ENCODE data around the gene INTS6. TPM values are rescaled to one million over a fixed set of nuclear protein-coding genes. Genes with fewer than 3 reads are reported as not detected.

The INTS6 gene
- polyA plus RNA-seq, 1 donor (not counting 4 experiments of a cell fraction or from before 2014, with no cell fraction given): 44.2 TPM

- dilution Hi-C loops (cut with MboI; ENCODE audit: extremely low pct_ligation_motif_present, low sequenced_read_pairs): no loop called here
- H4K20me1 ChIP-seq (ENCODE audit: control insufficient read depth, extremely low read depth, insufficient read depth, low read length): no peaks in the 10 kb centered on the region
- H3K9me1 ChIP-seq (ENCODE audit: control insufficient read depth, extremely low read depth, insufficient read depth, low read length): no peaks in the 10 kb centered on the region
- no peak overlapping the region for H3K4me3 ChIP-seq (ENCODE audit: control insufficient read depth in 2 of 3, extremely low read depth in 1 of 3, insufficient read depth in 2 of 3, low read depth in 1 of 3, low read length in 3 of 3)
- no peaks in the 10 kb centered on the region for H3K4me1 ChIP-seq (ENCODE audit: control insufficient read depth, extremely low read depth, insufficient read depth, low read length)
- no peak for DNase-seq (ENCODE audit: low read depth, low spot score)
- H3K27me3 ChIP-seq (ENCODE audit: control insufficient read depth, extremely low read depth, insufficient read depth, low read length): no peaks in the 10 kb centered on the region
- H3K79me2 ChIP-seq (ENCODE audit: control insufficient read depth, insufficient read depth, low read length): no peaks in the 10 kb centered on the region
- no peak overlapping the region for H3K27ac ChIP-seq (ENCODE audit: control insufficient read depth, insufficient read depth, low read length)
- FAIRE-seq: no peak
- no peak overlapping the region for H3K4me2 ChIP-seq (ENCODE audit: control insufficient read depth, extremely low read depth, insufficient read depth, low read depth, low read length)
- H3K9me3 ChIP-seq (ENCODE audit: control insufficient read depth, low read depth, low read length): no peaks in the 10 kb centered on the region
- no peak overlapping the region for H2AFZ ChIP-seq (ENCODE audit: control insufficient read depth, low read length)
- TF ChIP-seq CTCF (optimal IDR thresholded peaks at IDR 0.05 in 1 of 3, IDR thresholded peaks at IDR 0.05 in 1 of 3, conservative IDR thresholded peaks at IDR 0.05 in 1 of 3; ENCODE audit: extremely low read depth in 1 of 3, insufficient read depth in 2 of 3, low read length in 3 of 3) (no peak), EZH2 (IDR thresholded peaks at IDR 0.05; ENCODE audit: low read length) (no peak)
- H3K36me3 ChIP-seq (ENCODE audit: control insufficient read depth in 2 of 2, extremely low read depth in 1 of 2, insufficient read depth in 2 of 2, low read length in 2 of 2): no peaks in the 10 kb centered on the region
- no peak overlapping the region for H3K9ac ChIP-seq (ENCODE audit: control insufficient read depth, extremely low read depth, insufficient read depth, low read length)
Observed at GRCh38 chr13:51467730-51468129, 14.9 kb upstream of the INTS6 start.

- H3K9me3 ChIP-seq (ENCODE audit: control insufficient read depth, low read depth, low read length): no peaks in the 10 kb centered on the region
- no peak for TF ChIP-seq EZH2 (IDR thresholded peaks at IDR 0.05; ENCODE audit: low read length)
- TF ChIP-seq CTCF (optimal IDR thresholded peaks at IDR 0.05 in 1 of 3, IDR thresholded peaks at IDR 0.05 in 1 of 3, conservative IDR thresholded peaks at IDR 0.05 in 1 of 3; ENCODE audit: extremely low read depth in 1 of 3, insufficient read depth in 2 of 3, low read length in 3 of 3): no peak
- no peak overlapping the region for H2AFZ ChIP-seq (ENCODE audit: control insufficient read depth, low read length)
- H3K4me3 ChIP-seq (ENCODE audit: control insufficient read depth in 2 of 3, extremely low read depth in 1 of 3, insufficient read depth in 2 of 3, low read depth in 1 of 3, low read length in 3 of 3): no peak overlapping the region
- no peak overlapping the region for H3K27ac ChIP-seq (ENCODE audit: control insufficient read depth, insufficient read depth, low read length)
- H3K27me3 ChIP-seq (ENCODE audit: control insufficient read depth, extremely low read depth, insufficient read depth, low read length): no peaks in the 10 kb centered on the region
- dilution Hi-C loops (cut with MboI; ENCODE audit: extremely low pct_ligation_motif_present, low sequenced_read_pairs): no loop called here
- H3K4me1 ChIP-seq (ENCODE audit: control insufficient read depth, extremely low read depth, insufficient read depth, low read length): no peaks in the 10 kb centered on the region
- no peaks in the 10 kb centered on the region for H3K79me2 ChIP-seq (ENCODE audit: control insufficient read depth, insufficient read depth, low read length)
- H3K9me1 ChIP-seq (ENCODE audit: control insufficient read depth, extremely low read depth, insufficient read depth, low read length): no peaks in the 10 kb centered on the region
- FAIRE-seq (no peak), DNase-seq (ENCODE audit: low read depth, low spot score) (no peak)
- H3K36me3 ChIP-seq (ENCODE audit: control insufficient read depth in 2 of 2, extremely low read depth in 1 of 2, insufficient read depth in 2 of 2, low read length in 2 of 2): no peaks in the 10 kb centered on the region
- no peak overlapping the region for H3K4me2 ChIP-seq (ENCODE audit: control insufficient read depth, extremely low read depth, insufficient read depth, low read depth, low read length)
- H4K20me1 ChIP-seq (ENCODE audit: control insufficient read depth, extremely low read depth, insufficient read depth, low read length): no peaks in the 10 kb centered on the region
- H3K9ac ChIP-seq (ENCODE audit: control insufficient read depth, extremely low read depth, insufficient read depth, low read length): no peak overlapping the region
Observed at GRCh38 chr13:51465124-51465523, 12.3 kb upstream of the INTS6 start.

All from keratinocyte (primary cell).